ENCODE data around the gene CACNA1E.
"Not testable (repeated sequence)": the region's sequence is repeated elsewhere in the genome, so short reads cannot be mapped to it uniquely, and the experiment has no call there.

The CACNA1E gene

DNA sequence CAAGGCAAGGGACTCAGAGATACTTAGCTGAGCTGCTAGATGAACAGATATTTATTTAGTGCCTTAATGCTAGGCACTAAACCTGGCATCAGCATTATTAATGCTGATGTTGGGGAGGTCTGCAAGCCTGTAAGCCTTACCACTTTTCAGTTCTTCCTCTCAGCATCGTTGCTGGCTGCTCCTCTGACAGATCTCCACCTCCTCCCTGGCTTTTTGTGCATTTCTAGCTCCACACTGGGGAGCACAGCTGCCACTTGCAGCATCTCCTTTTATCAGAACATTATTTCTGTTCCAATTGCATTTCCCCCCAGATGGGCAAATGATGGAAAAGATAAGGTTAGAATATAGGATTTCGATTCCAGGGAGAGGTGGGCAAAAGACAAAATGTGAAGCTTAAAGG, 34.8 kb downstream of the CACNA1E start:
- DNase-seq: no peak

DNA sequence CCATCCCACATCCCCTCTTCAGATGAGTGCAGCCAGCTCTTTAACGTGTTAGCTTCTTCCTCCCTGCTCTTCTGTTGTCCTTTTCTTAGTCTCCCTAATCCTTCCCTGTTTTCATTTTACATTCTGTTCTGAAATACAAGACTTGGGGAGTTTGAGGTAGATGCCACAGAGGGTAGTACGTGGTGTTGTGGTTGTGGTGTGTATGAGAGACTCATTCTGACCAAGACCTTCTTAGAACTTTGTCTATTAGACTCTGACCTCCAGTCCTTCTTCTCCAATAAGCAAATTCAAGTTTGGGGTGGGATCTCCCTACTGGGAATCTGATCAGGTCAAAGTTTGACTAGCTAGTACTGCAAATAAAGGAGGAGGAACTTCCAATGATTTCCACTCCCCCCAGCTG, 39.5 kb downstream of the CACNA1E start:
- no peak for DNase-seq

DNA sequence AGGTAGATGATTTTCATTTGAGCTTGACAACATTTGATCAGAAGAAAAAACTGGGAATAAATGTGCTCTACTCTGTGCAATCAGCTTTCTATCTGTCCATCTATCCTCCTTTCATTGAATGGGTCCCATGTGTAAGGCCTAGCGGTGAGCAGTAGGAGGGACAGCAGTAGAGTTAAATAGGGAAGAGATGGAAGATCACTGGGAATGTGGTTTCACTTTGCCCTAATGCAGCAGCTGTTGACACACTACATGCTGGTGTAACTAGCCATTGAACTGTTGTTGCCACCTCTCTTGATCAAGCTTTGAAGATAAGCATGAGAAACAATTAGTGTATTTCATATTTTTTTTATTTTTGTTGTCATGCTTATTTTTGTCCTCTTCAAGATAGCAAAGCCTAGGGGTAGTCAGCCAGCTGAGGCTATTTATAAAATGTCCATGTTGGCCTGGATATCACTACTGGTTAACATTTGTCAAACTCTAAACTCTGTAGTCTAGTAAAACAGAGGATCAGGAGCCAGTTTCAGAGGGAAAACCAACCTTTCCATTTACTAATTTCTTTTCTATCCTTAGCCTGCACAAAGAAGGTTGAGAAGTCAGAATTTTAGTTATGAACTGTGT, 41.9 kb downstream of the CACNA1E start:
- DNase-seq: no peak

DNA sequence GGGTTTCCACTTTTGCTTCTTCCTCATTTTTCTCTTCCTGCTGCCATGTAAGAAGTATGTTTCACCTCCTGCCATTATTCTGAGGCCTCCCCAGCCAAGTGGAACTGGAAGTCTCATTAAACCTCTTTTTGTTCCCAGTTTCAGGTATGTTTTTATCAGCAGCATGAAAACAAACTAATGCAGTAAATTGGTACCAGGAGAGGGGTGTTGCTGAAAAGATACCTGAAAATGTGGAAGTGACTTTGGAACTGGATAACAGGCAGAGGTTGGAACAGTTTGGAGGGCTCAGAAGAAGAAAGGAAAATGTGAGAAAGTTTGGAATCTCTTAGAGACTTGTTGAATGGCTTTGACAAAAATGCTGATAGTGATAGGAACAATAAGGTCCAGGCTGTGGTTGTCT, 44.9 kb downstream of the CACNA1E start:
- not testable (repeated sequence) for DNase-seq

DNA sequence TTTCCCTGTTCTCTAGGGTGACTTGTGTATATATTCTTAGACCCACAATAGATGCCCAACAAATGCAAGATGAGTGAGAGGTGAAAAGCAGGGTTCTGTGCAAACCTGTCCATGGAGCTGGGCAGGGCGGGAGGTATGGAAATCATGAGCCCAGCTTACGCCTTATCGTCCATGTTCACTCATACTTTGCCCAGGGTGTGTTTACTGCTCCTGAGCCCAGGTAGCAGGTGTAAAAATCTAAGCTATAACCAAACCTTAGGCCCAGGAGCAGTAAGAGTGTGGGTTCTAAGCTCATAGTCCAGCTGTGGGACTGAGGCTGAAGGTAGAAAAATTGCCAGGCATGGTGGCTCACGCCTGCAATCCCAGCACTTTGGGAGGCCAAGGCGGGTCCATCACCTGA, 48.1 kb downstream of the CACNA1E start:
- DNase-seq: no peak

DNA sequence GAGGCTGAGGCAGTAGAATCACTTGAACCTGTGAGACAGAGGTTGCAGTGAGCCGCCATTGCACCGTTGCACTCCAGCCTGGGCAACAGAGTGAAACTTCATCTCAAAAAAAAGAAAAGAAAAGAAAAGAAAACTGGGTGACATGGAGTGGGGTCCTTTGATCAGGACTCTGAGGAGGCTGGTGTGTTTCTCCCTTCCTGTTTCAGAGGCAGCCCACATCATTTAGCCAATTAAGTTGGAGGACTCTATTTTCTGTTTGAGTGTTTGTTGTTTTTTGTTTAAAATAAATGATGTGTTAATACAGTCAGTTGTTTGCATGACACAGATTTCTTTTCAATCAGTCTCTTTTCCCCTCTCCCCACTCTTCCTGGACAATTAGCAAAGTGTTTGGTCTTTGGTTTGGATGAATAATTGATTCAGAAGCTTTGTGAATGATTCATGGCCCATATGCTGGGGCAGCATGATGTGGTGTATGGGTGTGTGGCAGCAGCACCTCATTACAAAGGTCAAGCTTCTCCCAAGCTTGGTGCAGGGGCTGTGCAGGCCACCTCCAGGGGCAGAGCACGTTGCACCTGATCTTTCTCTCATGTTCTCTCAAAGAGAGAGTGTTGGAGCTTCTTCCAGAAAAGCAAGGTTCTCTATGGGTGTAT, 48.8 kb downstream of the CACNA1E start:
- DNase-seq: no peak

DNA sequence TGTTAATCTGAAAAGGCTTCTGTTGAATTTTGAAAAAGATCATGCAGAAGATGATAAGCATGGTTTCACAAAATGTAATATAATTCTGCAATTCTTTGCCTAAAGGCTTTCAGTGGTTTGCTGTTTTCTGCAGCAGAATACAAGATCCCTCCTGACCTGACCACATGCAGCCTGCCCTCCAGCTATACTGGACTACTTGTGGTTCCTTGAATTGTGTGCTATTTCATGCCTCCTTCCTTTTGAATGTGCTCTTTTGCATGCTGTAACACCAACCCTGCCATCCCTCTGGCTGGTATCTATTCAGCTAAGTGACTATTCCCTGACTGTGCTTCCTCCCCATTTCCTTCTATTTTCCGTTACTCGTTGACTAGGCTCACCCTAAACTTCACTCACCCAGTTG, 55.5 kb downstream of the CACNA1E start:
- DNase-seq: no peak

DNA sequence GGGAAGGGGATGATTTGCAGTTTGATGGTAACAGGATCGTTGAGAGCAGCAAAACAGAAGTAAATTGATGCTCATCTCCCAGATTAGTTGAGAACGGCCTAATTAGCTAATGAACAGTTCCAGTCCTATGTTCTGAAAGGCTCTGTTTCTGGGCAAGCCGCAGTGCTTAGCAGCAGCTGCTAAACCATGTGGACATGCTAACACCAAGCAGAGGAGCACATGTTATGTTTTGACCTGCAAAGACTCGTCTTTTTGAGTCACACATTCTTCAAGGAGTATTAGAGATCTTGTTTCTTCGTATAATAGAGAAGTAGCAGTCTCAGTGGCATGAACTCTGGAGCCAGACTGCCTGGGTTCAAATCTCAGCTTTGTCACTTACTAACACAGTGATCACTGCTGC, 58.1 kb downstream of the CACNA1E start:
- DNase-seq: no peak

DNA sequence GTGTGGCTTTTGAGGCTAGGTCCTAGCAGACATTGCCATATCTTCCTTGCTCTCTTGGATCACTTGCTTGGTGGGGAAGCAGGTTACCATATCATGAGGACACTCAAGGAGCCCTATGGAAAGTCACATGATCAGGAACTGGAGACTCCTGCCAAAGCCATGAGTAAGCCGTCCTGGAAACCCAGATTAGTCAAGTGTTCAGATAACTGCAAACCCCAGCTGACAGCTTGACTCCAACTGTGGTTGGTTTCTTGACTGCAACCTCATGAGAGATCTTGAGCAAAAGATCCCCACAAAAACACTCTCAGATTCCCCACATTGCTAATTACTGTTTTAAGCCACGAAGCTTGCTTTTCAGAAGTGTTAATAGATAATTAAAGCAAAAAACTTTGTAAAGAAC, 58.6 kb downstream of the CACNA1E start:
- DNase-seq: no peak

DNA sequence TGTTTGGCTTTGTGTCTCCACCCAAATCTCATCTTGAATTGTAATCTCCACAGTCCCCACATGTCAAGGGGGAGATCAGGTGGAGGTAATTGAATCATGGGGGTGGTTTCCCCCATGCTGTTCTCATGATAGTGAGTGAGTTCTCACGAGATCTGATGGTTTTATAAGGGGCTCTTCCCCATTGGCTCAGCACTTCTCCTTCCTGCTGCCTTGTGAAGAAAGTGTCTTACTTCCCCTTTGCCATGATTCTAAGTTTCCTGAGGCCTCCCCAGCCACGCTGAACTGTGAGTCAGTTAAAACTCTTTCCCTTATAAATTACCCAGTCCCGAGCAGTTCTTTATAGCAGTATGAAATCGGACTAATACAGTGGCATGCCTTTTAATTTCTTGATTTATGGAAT, 59.1 kb downstream of the CACNA1E start:
- not testable (repeated sequence) for DNase-seq

DNA sequence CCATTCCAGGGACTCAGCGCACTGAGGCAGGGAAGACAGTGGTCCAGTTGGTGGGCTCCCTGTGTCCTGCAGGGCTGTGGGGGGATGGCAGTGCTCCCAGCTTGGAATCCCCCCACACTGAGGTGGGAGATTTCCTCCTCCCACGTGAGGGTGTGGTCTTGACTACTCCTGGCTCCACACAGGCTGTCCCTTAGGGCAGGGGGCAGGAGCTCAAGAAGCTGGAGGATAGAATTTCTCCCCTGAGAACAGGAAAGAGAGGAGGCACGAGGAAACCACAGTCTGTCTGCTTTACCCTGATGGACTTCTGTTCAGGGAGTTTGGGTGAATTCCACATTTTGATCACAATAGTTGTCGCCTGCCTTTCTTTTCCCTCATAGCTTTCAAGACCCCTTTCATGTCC, 62.1 kb downstream of the CACNA1E start:
- no peak for DNase-seq

DNA sequence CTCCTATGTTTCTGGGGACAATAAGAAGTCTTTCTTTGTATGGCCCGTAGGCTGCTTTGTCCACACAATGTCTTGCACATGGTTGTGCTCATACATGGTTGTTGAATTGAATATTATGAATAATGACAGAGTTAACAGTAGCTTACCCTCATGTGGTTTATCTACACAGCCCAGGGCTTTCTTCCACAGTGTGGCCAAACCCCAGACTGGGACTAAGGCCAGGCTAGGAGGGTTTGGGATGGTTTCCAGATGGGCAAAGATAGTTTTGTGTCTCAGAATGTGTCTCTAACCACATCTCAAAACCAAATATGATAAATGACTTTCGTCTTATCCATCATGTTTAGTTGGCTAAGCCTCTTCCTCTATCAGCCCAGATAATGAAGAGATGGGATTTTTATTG, 65.2 kb downstream of the CACNA1E start:
- DNase-seq: no peak

DNA sequence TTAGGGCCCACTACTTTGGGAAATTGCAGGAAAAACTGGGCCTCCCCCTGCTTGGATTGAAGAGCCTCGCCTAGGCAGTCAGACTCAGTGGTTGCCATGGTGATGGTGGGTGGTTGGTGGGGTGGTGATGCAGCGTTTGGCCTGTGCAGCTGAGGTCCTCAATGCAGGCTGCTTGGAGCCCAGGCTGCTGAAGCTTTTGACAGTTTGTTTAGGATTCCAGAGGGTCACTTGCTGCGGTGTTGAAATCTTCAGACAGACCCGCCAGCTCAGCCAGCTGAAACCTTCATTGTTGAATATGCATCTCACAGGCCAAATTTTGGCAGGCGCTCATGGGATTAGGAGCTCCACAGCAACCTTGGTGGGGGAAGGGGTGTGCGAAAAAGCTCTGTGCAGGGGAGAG, 67.9 kb downstream of the CACNA1E start:
- DNase-seq: no peak

DNA sequence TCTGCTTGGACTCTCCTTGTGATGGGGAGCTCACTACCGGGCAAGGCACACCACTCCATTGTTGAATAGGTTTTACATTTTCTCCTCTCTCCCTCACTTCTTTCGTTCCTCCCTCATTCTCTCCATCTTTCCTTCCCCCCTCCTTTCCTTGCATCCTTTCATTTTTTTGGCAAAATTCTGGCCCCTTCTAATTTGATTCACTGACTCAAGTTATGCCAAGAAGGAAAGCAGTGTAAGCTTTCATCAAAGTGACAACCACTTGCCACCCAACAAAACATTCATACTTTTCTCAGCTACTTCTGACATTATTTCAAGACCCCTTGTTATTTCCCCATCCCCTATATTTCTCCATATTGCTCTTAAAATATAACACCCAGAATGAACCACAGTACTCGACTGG, 68.4 kb downstream of the CACNA1E start:
- DNase-seq: no peak

DNA sequence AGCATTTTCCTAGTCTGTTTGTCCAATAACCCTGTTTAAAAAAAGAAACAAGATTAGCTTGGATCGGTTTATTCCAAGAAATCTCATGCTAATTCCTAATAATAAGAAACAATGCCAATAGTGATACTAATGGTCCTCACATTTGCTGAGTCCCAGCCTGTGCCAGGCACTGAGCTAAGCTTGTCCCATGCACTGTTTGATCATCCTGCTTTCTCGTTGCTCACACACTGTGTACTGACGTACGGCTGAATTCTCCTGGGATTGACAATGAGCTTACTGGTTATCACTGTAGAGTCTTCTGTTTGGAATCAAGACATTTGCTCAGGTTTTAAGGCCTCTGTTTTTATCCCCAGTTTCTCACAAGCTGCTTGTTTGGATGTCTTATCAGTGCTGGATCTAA, 71.1 kb downstream of the CACNA1E start:
- DNase-seq: no peak

DNA sequence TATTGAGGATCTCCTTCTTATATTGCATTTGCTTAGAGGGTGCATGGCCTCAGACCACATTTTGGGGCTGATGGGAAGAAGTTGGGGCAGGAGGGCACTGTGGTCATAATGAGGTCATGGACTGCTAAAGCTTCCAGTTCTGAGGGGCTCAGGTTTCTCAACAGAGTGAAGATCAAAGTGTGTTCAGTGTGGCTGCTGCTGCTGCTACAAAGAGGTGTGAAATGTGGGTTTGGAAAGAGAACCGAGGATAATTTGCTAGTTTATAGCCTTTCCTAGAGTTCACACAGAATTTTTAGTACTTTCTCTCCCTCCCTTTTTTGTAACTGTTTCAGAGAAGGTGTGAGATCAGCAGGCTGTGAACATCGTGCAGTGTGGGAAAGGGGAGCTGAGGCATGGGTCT, 73.3 kb downstream of the CACNA1E start:
- DNase-seq: no peak

DNA sequence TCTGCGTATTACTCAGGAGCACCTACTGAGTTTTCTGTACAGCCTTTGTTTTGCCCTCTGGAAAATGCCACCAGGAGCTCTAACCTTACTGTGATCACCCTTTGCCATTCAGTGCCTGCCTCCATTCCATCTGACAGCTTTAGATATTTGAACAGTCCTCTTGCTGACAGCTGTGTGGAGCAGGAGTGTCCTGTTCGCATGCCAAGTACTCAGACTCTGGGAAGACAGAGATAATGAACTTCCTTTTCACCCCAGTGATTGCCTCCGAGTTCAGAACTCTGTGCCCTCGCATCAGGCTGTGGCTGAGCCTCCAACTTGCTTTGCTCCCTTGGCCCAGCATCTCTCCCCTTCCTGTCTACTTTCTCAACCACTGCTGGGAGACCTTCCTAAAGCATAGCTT, 74.0 kb downstream of the CACNA1E start:
- no peak for DNase-seq

DNA sequence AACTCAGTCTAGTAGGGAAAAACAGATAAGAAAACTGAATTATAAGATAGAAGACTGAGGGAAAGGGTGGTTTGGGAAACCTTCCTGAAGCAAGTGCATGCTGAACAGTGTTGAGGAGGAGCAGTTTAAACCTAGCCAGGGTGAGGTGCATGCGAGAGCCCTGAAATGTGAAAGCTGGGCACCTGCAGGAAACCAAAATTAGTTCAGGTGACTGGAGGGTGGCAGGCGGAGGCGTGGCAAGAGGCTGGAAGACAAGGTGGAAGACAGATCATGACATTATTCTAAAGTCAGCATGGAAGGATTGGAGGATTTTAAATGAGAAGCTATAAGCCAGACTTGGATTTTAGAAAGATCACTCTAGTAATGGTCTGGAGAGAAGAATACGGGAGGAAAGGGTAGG, 75.1 kb downstream of the CACNA1E start:
- DNase-seq: no peak

DNA sequence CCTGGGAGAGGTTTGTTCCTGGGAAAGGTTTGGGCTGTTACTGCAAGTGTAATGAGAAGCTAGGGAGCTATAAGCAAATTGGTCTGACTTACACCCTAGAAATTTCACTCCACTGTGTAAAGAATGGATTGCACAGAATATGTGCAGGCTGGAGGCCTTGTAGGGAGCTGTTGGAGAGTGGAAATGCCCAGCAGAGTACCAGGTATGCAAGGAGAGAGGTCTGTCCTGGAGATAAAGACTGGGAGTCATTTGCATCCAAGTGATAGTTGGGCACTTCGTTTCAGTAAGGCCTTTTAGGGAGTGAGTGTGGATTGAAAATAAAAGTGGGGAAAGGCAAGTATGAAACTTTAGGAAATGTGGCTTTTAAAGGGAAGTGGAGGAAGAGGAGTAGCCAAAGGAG, 75.8 kb downstream of the CACNA1E start:
- no peak for DNase-seq

DNA sequence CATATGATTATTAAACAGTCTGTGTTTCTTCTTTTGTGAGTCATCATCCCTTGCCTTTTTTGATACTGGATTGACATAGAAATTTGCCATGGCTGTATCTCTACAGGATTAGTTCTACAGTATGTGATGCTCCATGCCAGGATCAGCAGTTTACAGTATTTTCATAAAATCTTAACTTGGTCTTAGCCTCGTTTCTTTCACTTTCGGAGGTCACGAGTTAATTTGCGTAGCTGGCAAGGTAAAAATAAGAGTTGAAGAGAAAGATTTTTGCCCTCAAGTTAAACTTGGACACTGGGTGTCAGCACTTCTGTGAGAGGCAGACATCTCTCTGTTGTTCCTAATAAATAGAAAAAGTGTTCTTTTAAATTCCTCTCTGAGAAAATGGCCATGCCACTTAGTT, 79.1 kb downstream of the CACNA1E start:
- DNase-seq: no peak

DNA sequence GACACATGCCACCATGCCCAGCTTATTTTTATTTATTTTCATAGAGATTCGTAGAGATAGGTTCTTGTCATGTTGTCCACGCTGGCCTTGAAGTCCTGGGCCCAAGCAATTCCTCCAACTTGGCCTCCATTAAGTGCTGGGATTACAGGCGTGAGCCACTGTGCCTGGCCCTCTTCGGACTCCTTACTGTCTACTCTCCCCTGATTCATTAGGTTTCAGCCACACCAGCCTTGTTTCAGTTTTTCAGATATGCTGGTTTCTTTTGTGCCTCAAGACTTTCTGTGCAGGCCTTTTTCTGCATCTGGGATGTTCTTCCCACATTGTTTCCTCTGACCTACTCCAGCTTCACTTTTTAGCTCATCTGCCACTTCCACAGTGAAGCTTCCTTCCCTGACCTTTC, 85.4 kb downstream of the CACNA1E start:
- no peak for DNase-seq

DNA sequence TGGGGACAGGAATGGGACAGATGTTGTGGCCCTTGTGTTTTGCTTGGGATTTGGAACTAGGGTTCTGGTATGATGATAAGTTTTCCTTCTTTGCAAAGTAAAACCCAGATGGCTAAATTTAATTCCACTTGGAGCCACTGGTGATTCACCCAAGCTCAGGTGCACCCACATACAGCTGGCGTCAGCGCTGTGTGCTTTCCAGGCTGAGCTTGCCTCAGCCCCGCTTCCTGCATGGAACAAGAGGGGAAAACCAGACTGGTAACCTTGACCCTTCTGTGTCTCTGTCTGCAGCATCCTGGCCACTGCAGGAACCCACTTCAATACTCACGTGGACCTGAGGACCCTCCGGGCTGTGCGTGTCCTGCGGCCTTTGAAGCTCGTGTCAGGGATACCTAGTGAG, 94.2 kb downstream of the CACNA1E start:
- DNase-seq: no peak

DNA sequence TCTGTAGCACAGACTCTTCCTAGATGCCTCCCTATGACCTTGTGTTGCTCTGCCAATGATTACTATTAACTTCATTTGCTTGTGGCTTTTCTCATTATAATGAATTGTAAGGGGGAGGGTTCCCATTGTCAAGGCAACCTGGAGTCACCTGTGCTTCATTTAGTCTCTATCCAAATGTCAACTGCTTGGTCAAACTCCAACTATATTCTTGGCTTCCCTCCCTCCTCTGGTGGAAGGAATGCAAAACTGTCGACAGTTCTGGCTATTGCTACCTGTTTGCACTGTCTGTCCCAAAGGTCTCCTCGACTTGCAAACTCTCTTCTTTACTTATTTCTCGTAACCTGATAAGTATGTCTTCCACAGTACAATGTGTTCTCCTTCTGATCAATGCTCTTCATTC, 100.3 kb downstream of the CACNA1E start:
- DNase-seq: no peak

DNA sequence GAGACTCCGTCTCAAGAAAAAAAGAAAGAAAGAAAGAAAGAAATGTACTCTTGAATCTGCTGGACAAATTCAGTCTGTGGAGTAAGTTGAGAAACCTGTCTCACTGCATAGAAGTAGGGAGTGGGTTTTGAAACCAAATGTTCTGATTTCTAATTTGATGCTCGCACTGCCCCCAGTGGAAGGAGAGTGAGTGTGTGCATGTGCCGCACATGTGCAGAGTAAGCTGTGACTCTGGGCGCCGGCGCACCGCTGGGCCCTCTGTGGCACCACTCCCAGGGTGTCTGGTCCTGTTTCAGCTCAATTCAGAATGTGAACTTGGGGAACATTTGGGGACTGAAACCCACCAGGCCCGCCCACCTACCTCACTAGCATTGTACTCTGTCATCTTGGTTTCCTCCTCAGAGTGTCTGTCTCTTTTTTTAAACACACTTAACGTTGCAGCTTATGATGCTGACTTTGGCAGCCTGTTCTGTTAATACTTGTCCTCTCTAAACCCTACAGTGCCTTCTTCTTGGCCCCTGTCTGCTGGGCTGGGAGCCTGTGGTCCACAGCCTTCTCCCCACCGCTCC, 104.6 kb downstream of the CACNA1E start:
- DNase-seq: no peak

DNA sequence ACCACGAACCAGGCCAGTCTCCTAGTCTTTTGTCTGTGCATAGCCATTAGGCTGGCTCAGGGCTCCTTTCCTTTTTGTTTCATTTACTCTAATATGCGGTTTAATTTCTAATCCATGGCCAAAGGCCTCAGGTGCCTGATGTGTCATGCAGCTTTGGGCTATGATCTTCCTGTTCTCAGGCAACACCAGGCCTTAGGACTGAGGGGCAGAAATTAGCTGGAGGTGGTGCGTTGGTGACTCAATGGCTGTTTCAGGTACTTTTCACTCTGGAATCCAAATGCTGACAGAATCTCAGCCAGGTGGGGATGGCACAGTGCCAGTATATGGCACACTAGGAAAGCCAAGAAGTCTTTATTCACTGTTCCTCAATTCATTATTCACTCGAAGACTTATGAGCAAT, 105.3 kb downstream of the CACNA1E start:
- DNase-seq: no peak
